ENCODE measurements around the gene ANAPC16. TPM values are rescaled to one million over a fixed set of nuclear protein-coding genes. Genes with fewer than 3 reads are reported as not detected.
"Not testable (repeated sequence)": the region's sequence is repeated elsewhere in the genome, so short reads cannot be mapped to it uniquely, and the experiment has no call there.

The ANAPC16 gene
- polyA plus RNA-seq, 4 donors = 112 to 176 (median 141) TPM

GRCh38 chr10:72194949-72195348 is 20.9 kb upstream of the ANAPC16 start:
- 84 to 90% (median 85%) methylated on average over 2 of the region's 2 CpGs for WGBS, 3 donors
- no peak for FAIRE-seq

GRCh38 chr10:72200883-72201282 is 14.9 kb upstream of the ANAPC16 start:
- no peak for DNase-seq
- no peak for FAIRE-seq
- Histone ChIP-seq H3K27me3 (ENCODE audit: control insufficient read depth in 3 of 3, insufficient read depth in 3 of 3, low read length in 3 of 3) (no peaks in the 10 kb centered on the region), H3K27ac (ENCODE audit: low read depth in 1 of 3, low read length in 2 of 3) (no peak overlapping the region), H3K4me1 (ENCODE audit: control insufficient read depth in 3 of 3, insufficient read depth in 2 of 3, low read depth in 1 of 3, low read length in 2 of 3) (no peaks in the 10 kb centered on the region), H3K36me3 (ENCODE audit: control insufficient read depth in 3 of 3, insufficient read depth in 2 of 3, low read depth in 1 of 3, low read length in 3 of 3) (peaks cover 0 to 28% (median 10%) of the 10 kb centered on the region in 3 donors), H3K4me3 (ENCODE audit: low read depth in 1 of 3, low read length in 3 of 3) (no peak overlapping the region), H3K9me3 (ENCODE audit: control insufficient read depth in 2 of 2, insufficient read depth in 1 of 2, low read depth in 1 of 2, low read length in 1 of 2) (no peaks in the 10 kb centered on the region)
- 98 to 99% (median 99%) methylated on average over 3 of the region's 3 CpGs for WGBS, 3 donors

More at GRCh38 chr10:72194949-72195348, 20.9 kb upstream of the ANAPC16 start:
- Histone ChIP-seq H3K27me3 (ENCODE audit: control insufficient read depth in 3 of 3, insufficient read depth in 3 of 3, low read length in 3 of 3) (no peaks in the 10 kb centered on the region), H3K4me1 (ENCODE audit: control insufficient read depth in 3 of 3, insufficient read depth in 2 of 3, low read depth in 1 of 3, low read length in 2 of 3) (no peaks in the 10 kb centered on the region), H3K9me3 (ENCODE audit: control insufficient read depth in 2 of 2, insufficient read depth in 1 of 2, low read depth in 1 of 2, low read length in 1 of 2) (no peaks in the 10 kb centered on the region), H3K27ac (ENCODE audit: low read depth in 1 of 3, low read length in 2 of 3) (no peak overlapping the region), H3K4me3 (ENCODE audit: low read depth in 1 of 3, low read length in 3 of 3) (no peak overlapping the region), H3K36me3 (ENCODE audit: control insufficient read depth in 3 of 3, insufficient read depth in 2 of 3, low read depth in 1 of 3, low read length in 3 of 3) (peaks cover 0 to 30% (median 5%) of the 10 kb centered on the region in 3 donors)
- DNase-seq = no peak

- no peaks in the 10 kb centered on the region for H3K27me3 ChIP-seq (ENCODE audit: control insufficient read depth in 3 of 3, insufficient read depth in 3 of 3, low read length in 3 of 3)
- DNase-seq (no peak), FAIRE-seq (no peak)
- no peak overlapping the region for H3K27ac ChIP-seq (ENCODE audit: low read depth in 1 of 3, low read length in 2 of 3)
- peaks cover 0 to 25% (median 8%) of the 10 kb centered on the region in 3 donors for H3K36me3 ChIP-seq (ENCODE audit: control insufficient read depth in 3 of 3, insufficient read depth in 2 of 3, low read depth in 1 of 3, low read length in 3 of 3)
- H3K9me3 ChIP-seq (ENCODE audit: control insufficient read depth in 2 of 2, insufficient read depth in 1 of 2, low read depth in 1 of 2, low read length in 1 of 2) = no peaks in the 10 kb centered on the region
- no peaks in the 10 kb centered on the region for H3K4me1 ChIP-seq (ENCODE audit: control insufficient read depth in 3 of 3, insufficient read depth in 2 of 3, low read depth in 1 of 3, low read length in 2 of 3)
- no peak overlapping the region for H3K4me3 ChIP-seq (ENCODE audit: low read depth in 1 of 3, low read length in 3 of 3)
- WGBS, 3 donors = 76 to 95% (median 83%) methylated on average over 5 of the region's 5 CpGs
Observed at GRCh38 chr10:72201293-72201692, 14.5 kb upstream of the ANAPC16 start.

GRCh38 chr10:72204296-72204695 is 11.5 kb upstream of the ANAPC16 start:
- no peaks in the 10 kb centered on the region for H3K4me1 ChIP-seq (ENCODE audit: control insufficient read depth in 3 of 3, insufficient read depth in 2 of 3, low read depth in 1 of 3, low read length in 2 of 3)
- DNase-seq = no peak
- no peak for FAIRE-seq
- no peak overlapping the region for H3K4me3 ChIP-seq (ENCODE audit: low read depth in 1 of 3, low read length in 3 of 3)
- no peak overlapping the region for H3K27ac ChIP-seq (ENCODE audit: low read depth in 1 of 3, low read length in 2 of 3)
- 86 to 92% (median 89%) methylated on average over 9 of the region's 9 CpGs for WGBS, 3 donors
- H3K27me3 ChIP-seq (ENCODE audit: control insufficient read depth in 3 of 3, insufficient read depth in 3 of 3, low read length in 3 of 3) = no peaks in the 10 kb centered on the region
- H3K9me3 ChIP-seq (ENCODE audit: control insufficient read depth in 2 of 2, insufficient read depth in 1 of 2, low read depth in 1 of 2, low read length in 1 of 2) = no peaks in the 10 kb centered on the region
- H3K36me3 ChIP-seq (ENCODE audit: control insufficient read depth in 3 of 3, insufficient read depth in 2 of 3, low read depth in 1 of 3, low read length in 3 of 3) = peaks cover 0 to 37% (median 7%) of the 10 kb centered on the region in 3 donors

GRCh38 chr10:72204724-72205123 is 11.1 kb upstream of the ANAPC16 start:
- no peaks in the 10 kb centered on the region for H3K4me1 ChIP-seq (ENCODE audit: control insufficient read depth in 3 of 3, insufficient read depth in 2 of 3, low read depth in 1 of 3, low read length in 2 of 3)
- FAIRE-seq = no peak

GRCh38 chr10:72206511-72207229 is 9.1 kb upstream of the ANAPC16 start:
- H3K4me3 ChIP-seq (ENCODE audit: low read depth in 1 of 3, low read length in 3 of 3) = no peak overlapping the region
- H3K36me3 ChIP-seq (ENCODE audit: control insufficient read depth in 3 of 3, insufficient read depth in 2 of 3, low read depth in 1 of 3, low read length in 3 of 3) = peaks cover 0 to 45% (median 4%) of the 10 kb centered on the region in 3 donors
- FAIRE-seq (no peak), DNase-seq (no peak)
- H3K4me1 ChIP-seq (ENCODE audit: control insufficient read depth in 3 of 3, insufficient read depth in 2 of 3, low read depth in 1 of 3, low read length in 2 of 3) = no peaks in the 10 kb centered on the region
- no peaks in the 10 kb centered on the region for H3K9me3 ChIP-seq (ENCODE audit: control insufficient read depth in 2 of 2, insufficient read depth in 1 of 2, low read depth in 1 of 2, low read length in 1 of 2)
- WGBS, 3 donors = 88 to 90% (median 89%) methylated on average over 7 of the region's 7 CpGs
- H3K27ac ChIP-seq (ENCODE audit: low read depth in 1 of 3, low read length in 2 of 3) = no peak overlapping the region
- H3K27me3 ChIP-seq (ENCODE audit: control insufficient read depth in 3 of 3, insufficient read depth in 3 of 3, low read length in 3 of 3) = no peaks in the 10 kb centered on the region

More at GRCh38 chr10:72204724-72205123, 11.1 kb upstream of the ANAPC16 start:
- H3K27ac ChIP-seq (ENCODE audit: low read depth in 1 of 3, low read length in 2 of 3) = no peak overlapping the region
- H3K9me3 ChIP-seq (ENCODE audit: control insufficient read depth in 2 of 2, insufficient read depth in 1 of 2, low read depth in 1 of 2, low read length in 1 of 2) = no peaks in the 10 kb centered on the region
- 98 to 100% (median 100%) methylated on average over 1 of the region's 1 CpG for WGBS, 3 donors
- H3K27me3 ChIP-seq (ENCODE audit: control insufficient read depth in 3 of 3, insufficient read depth in 3 of 3, low read length in 3 of 3) = no peaks in the 10 kb centered on the region
- H3K4me3 ChIP-seq (ENCODE audit: low read depth in 1 of 3, low read length in 3 of 3) = no peak overlapping the region
- H3K36me3 ChIP-seq (ENCODE audit: control insufficient read depth in 3 of 3, insufficient read depth in 2 of 3, low read depth in 1 of 3, low read length in 3 of 3) = peaks cover 0 to 41% (median 7%) of the 10 kb centered on the region in 3 donors
- no peak for DNase-seq

- not testable (repeated sequence) for H3K4me1 ChIP-seq (ENCODE audit: control insufficient read depth in 3 of 3, insufficient read depth in 2 of 3, low read depth in 1 of 3, low read length in 2 of 3); H3K27ac ChIP-seq (ENCODE audit: low read depth in 1 of 3, low read length in 2 of 3); H3K9me3 ChIP-seq (ENCODE audit: control insufficient read depth in 2 of 2, insufficient read depth in 1 of 2, low read depth in 1 of 2, low read length in 1 of 2); H3K27me3 ChIP-seq (ENCODE audit: control insufficient read depth in 3 of 3, insufficient read depth in 3 of 3, low read length in 3 of 3); FAIRE-seq; DNase-seq; H3K4me3 ChIP-seq (ENCODE audit: low read depth in 1 of 3, low read length in 3 of 3)
- 56 to 67% (median 60%) methylated on average over 2 of the region's 2 CpGs for WGBS, 3 donors
- H3K36me3 ChIP-seq (ENCODE audit: control insufficient read depth in 3 of 3, insufficient read depth in 2 of 3, low read depth in 1 of 3, low read length in 3 of 3) = peaks cover 0 to 41% (median 0%) of the 10 kb centered on the region in 3 donors
Observed at GRCh38 chr10:72208526-72208925, 7.3 kb upstream of the ANAPC16 start.

- DNase-seq; H3K4me3 ChIP-seq (ENCODE audit: low read depth in 1 of 3, low read length in 3 of 3); FAIRE-seq; H3K27ac ChIP-seq (ENCODE audit: low read depth in 1 of 3, low read length in 2 of 3); H3K27me3 ChIP-seq (ENCODE audit: control insufficient read depth in 3 of 3, insufficient read depth in 3 of 3, low read length in 3 of 3); H3K4me1 ChIP-seq (ENCODE audit: control insufficient read depth in 3 of 3, insufficient read depth in 2 of 3, low read depth in 1 of 3, low read length in 2 of 3); H3K9me3 ChIP-seq (ENCODE audit: control insufficient read depth in 2 of 2, insufficient read depth in 1 of 2, low read depth in 1 of 2, low read length in 1 of 2): not testable (repeated sequence)
- WGBS, 3 donors = 90 to 93% (median 93%) methylated on average over 11 of the region's 11 CpGs
- H3K36me3 ChIP-seq (ENCODE audit: control insufficient read depth in 3 of 3, insufficient read depth in 2 of 3, low read depth in 1 of 3, low read length in 3 of 3) = peaks cover 0 to 37% (median 0%) of the 10 kb centered on the region in 3 donors
Observed at GRCh38 chr10:72211381-72211780, 4.4 kb upstream of the ANAPC16 start.
